ENCODE results near the gene WDR48. TPM values are rescaled to one million over a fixed set of nuclear protein-coding genes. Genes with fewer than 3 reads are reported as not detected.

Gene WDR48
- total RNA-seq = 10 to 100 TPM; 21.6 to 41.1 (median 28.5) TPM

DNA sequence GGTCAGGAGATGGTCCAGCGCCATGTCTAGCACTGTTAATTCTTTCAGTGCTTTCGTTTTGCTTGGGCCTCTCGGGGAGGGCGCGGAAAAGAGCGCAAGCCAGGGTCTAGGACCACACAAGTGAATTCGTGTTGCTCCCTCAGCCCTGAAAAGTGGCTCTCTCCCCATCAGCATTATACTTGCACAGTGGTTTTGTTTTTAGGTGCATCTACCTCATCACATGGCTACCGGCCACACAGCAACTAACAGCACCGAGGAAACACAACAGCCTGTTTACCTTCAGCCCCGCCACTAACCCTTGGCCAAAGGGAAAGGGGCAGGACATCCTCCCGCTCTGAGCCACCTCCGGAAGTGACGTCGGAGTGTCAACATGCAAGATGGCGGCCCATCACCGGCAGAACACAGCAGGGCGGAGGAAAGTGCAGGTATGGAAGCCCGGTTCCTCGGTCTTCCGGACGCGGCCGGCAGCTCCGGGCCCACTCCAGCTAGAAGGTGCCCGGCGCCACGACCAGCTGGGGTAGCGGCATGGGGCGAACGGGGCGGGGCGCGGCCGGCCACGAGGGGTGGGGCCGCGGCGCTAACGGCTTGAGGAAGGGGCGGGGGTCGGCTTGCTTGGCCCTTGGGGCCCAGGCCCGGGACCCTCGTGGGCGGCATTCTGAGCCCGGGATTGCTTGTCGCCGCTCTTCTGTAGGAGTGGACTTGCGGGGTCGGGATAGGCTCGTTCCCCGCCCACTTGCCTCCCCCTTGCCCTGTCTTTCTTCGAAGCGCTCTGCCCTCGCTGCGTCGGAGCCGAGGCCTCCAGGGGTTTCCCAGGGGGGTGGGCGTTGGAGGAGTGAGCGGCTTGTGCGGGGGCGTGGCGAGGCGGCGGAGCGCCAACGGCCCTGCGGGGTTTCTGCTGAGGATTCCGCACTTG is at the start of gene WDR48, which contains the start of gene SCN11A:
Gene WDR48, plus strand, starts transcription at position 368 of the 913 bp plus-strand sequence. Its CDS starts 10 bp downstream, at position 378.
Gene SCN11A, minus strand, starts transcription at position 296 of the 913 bp plus-strand sequence. CDS start 101,582 bp downstream, outside the sequence.
- H3K4me3 ChIP-seq (ENCODE audit: low read depth, poor library complexity, severe bottlenecking) = peak within 1 kb of the TSS; percentile 89
- peak; percentile 93 to 99 for DNase-seq (ENCODE audit: low spot score in 2 of 2)
- intact Hi-C loops (cut with DNase I; ENCODE audit: low total_unique reads) = no loop called here
- 0 to 1% methylated on average over 40 of the region's 68 CpGs for WGBS, 2 donors
- TF ChIP-seq POLR2A (IDR thresholded peaks at IDR 0.05) = peak in 1 of 2 donors; percentile 52
- TF ChIP-seq, protein P1, sequence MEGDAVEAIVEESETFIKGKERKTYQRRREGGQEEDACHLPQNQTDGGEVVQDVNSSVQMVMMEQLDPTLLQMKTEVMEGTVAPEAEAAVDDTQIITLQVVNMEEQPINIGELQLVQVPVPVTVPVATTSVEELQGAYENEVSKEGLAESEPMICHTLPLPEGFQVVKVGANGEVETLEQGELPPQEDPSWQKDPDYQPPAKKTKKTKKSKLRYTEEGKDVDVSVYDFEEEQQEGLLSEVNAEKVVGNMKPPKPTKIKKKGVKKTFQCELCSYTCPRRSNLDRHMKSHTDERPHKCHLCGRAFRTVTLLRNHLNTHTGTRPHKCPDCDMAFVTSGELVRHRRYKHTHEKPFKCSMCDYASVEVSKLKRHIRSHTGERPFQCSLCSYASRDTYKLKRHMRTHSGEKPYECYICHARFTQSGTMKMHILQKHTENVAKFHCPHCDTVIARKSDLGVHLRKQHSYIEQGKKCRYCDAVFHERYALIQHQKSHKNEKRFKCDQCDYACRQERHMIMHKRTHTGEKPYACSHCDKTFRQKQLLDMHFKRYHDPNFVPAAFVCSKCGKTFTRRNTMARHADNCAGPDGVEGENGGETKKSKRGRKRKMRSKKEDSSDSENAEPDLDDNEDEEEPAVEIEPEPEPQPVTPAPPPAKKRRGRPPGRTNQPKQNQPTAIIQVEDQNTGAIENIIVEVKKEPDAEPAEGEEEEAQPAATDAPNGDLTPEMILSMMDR (IDR thresholded peaks at IDR 0.05) = no peak

DNA sequence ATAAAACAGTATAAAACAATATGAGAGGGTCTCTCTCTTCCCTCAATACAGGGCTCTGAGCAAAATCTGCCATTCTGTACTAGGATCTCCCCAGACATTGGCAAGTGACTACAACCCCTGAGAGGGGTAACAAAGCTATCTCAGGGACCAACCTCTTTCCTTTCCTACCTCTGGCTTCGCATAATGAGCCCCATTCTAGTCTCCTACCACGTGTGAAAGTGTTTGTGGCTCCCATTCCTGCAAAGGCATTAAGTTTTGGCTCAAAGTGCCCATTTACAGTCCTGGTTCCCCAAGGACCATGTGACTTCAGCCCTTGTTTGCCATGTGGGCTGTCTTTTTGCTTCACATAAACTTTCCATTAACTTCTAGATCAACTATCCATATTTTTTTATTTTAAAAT is 46.5 kb upstream of the WDR48 start:
- no peak for DNase-seq (ENCODE audit: low spot score in 2 of 2)
- intact Hi-C loops (cut with DNase I; ENCODE audit: low total_unique reads) = no loop called here
- TF ChIP-seq, protein P1 (IDR thresholded peaks at IDR 0.05) = no peak
- no peak for TF ChIP-seq POLR2A (IDR thresholded peaks at IDR 0.05)
- WGBS, 2 donors = 49 to 57% methylated on average over 2 of the region's 2 CpGs
- no peak overlapping the region for H3K4me3 ChIP-seq (ENCODE audit: low read depth, poor library complexity, severe bottlenecking)

DNA sequence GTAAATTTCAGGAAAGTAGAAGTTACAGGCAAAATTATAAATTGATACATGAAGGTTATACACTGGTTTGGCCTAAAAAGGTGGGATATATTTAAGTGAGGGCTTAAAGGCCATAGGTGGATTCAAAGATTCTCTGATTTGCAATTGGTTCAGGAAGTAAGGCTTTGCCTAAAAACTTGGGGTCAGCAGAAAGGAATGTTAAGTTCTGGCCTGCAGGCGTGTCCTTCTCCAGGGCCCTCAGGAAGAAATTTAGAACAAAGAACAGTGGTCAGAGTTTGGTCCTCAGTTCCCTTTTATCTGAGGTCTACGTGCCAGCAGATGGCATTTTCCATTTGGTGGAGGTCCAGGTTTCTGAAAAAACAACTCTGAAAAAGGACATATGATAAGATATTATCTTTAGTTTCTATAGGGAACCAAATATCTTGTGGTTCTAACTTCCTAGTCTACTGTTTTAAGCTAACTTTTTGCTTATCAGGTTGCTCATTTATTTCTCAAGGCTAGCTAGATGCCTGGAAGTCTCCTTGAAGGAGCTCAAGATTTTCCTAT is 40.6 kb upstream of the WDR48 start:
- WGBS, 2 donors = 64 to 75% methylated on average over 2 of the region's 2 CpGs
- H3K4me3 ChIP-seq (ENCODE audit: low read depth, poor library complexity, severe bottlenecking) = no peak overlapping the region
- TF ChIP-seq POLR2A (IDR thresholded peaks at IDR 0.05) = no peak
- TF ChIP-seq, protein P1 (IDR thresholded peaks at IDR 0.05) = no peak
- intact Hi-C loops (cut with DNase I; ENCODE audit: low total_unique reads) = loop anchor here (5.0 kb wide), 1 partner anchor 1141 kb away; no protein-coding TSS in a partner anchor
- no peak for DNase-seq (ENCODE audit: low spot score in 2 of 2)

DNA sequence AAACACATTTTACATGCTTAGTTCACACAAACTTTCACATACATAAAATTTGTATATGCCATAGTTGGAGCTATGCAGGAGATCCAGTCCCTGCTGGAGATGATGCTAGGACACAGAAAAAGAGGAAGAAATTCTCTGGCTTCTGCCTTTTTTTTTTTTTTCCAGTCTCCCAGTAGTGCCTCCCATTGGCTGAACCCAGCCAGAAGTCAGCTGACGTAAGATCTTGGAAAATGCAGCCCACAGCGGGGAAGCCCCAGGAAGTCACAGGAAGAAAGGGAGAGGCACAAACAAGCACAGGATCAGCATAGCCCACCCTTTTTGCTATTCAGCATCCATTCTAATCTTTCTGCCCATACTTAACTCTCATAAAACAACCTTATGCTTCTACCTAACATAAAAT is 38.5 kb upstream of the WDR48 start:
- TF ChIP-seq, protein P1 (IDR thresholded peaks at IDR 0.05) = no peak
- 18 to 19% methylated on average over 2 of the region's 2 CpGs for WGBS, 2 donors
- H3K4me3 ChIP-seq (ENCODE audit: low read depth, poor library complexity, severe bottlenecking) = no peak overlapping the region
- intact Hi-C loops (cut with DNase I; ENCODE audit: low total_unique reads) = loop anchor here (5.0 kb wide), 1 partner anchor 1139 kb away; no protein-coding TSS in a partner anchor
- DNase-seq (ENCODE audit: low spot score in 2 of 2) = no peak

DNA sequence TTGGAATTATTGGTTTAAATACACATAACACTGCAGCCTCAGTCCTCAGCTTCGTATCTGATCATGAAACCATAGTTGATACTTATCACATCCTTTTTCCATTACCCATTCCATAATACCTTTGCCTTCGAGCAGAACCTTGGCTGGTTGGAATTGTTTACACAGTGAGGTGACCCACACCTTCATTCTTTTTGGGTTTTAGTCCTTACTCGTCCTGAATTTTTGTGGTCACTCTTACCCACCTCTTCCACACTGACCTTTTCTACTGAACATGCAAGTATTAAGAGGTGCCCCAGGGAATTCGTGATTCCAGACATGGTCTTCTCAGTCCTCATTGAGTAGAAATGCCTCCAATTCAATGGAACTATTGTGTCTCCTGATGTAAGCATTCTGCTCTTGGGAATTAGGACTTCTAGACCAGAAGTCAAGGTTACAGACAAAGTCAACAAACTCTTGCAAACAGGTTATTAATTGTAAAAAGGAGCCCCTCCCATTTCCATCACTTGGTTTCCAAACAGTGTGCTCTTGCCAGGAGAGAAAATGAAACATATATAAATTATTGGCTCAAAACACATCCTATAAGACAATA is 37.8 kb upstream of the WDR48 start:
- no peak for DNase-seq (ENCODE audit: low spot score in 2 of 2)
- no peak overlapping the region for H3K4me3 ChIP-seq (ENCODE audit: low read depth, poor library complexity, severe bottlenecking)
- WGBS, 2 donors = 64 to 69% methylated on average over 4 of the region's 4 CpGs
- TF ChIP-seq, protein P1 (IDR thresholded peaks at IDR 0.05) = no peak
- no peak for TF ChIP-seq POLR2A (IDR thresholded peaks at IDR 0.05)
- intact Hi-C loops (cut with DNase I; ENCODE audit: low total_unique reads) = loop anchor here (5.0 kb wide), 1 partner anchor 1138 kb away; no protein-coding TSS in a partner anchor

Measured in lower leg skin (tissue), 4 donors.